ENCODE measurements around the gene TLCD3B. TPM values are rescaled to one million over a fixed set of nuclear protein-coding genes. Genes with fewer than 3 reads are reported as not detected.
A peak's percentile ranks its signal among the peaks of the same experiment; 100 is the strongest.

Gene TLCD3B
- total RNA-seq, 1 donor from 2014 or later, result 1.5 TPM

GRCh38 chr16:29978564-29979270 lies 52.4 kb downstream of the TLCD3B start:
- H3K9me3 Mint-ChIP-seq, result no peaks in the 10 kb centered on the region
- peaks cover 39% of the 10 kb centered on the region for H3K36me3 Mint-ChIP-seq (ENCODE audit: low read depth)
- intact Hi-C loops (cut with micrococcal nuclease), result loop anchor here (10.0 kb wide), 1 partner anchor 114 kb away; the partner anchor contains the start of gene CDIPT
- H3K4me3 Mint-ChIP-seq, result no peak overlapping the region
- peaks cover 25% of the 10 kb centered on the region for H3K4me1 Mint-ChIP-seq
- H3K27me3 Mint-ChIP-seq, result no peaks in the 10 kb centered on the region
- DNase-seq, result no peak
- H3K27ac Mint-ChIP-seq, result peak overlapping the region; percentile 35

- H3K4me1 Mint-ChIP-seq, result peaks cover 30% of the 10 kb centered on the region
- H3K9me3 Mint-ChIP-seq, result no peaks in the 10 kb centered on the region
- intact Hi-C loops (cut with micrococcal nuclease), result loop anchor here (10.0 kb wide), 1 partner anchor 113 kb away; the partner anchor contains the start of gene CDIPT
- H3K36me3 Mint-ChIP-seq (ENCODE audit: low read depth), result peaks cover 37% of the 10 kb centered on the region
- no peak for DNase-seq
- H3K4me3 Mint-ChIP-seq, result no peak overlapping the region
- no peaks in the 10 kb centered on the region for H3K27me3 Mint-ChIP-seq
- H3K27ac Mint-ChIP-seq, result no peak overlapping the region
Measured at GRCh38 chr16:29978081-29978480, 53.0 kb downstream of the TLCD3B start.

DNA sequence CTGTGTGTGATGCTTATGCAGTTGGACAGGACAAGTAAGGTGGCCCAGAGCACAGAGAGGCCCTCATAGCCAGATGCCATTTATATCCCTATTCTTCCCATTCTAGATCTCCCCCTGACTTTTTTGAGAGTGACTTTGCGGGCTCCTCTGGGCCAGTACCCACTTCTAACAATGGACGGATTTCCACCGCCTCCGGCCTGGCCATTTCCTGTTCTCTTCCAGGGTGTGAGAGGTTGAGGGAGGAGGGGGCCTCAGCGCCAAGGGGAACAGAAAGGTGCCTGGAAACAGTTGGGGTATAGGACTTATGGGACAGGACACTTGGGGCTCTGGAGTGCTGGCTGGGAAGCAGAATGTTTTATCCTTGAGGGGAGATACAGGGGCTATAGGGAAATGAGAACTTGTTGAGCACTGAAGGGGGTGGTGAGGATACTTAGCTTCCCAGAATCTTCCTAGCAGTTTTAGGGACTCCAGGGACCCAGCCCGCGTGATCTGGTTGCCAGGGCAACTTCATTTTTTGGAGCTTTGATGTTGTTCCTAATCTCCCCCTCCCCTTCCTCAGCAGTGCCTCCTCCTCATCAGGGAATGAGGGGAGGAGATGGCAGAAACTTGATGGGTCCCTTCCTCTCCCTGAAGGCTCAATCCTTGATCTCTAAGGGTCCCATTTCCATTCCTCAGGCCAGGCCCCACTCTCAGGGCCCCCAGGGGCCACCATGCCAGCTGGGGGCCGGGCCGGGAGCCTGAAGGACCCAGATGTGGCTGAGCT lies 53.8 kb downstream of the TLCD3B start:
- intact Hi-C loops (cut with micrococcal nuclease), result loop anchor here (10.0 kb wide), 1 partner anchor 112 kb away; the partner anchor contains the start of gene CDIPT
- H3K4me1 Mint-ChIP-seq, result peaks cover 30% of the 10 kb centered on the region
- no peaks in the 10 kb centered on the region for H3K27me3 Mint-ChIP-seq
- DNase-seq, result no peak
- H3K9me3 Mint-ChIP-seq, result no peaks in the 10 kb centered on the region
- peak overlapping the region; percentile 17 for H3K27ac Mint-ChIP-seq
- H3K36me3 Mint-ChIP-seq (ENCODE audit: low read depth), result peaks cover 34% of the 10 kb centered on the region
- no peak overlapping the region for H3K4me3 Mint-ChIP-seq

GRCh38 chr16:29975811-29976511 lies 55.1 kb downstream of the TLCD3B start:
- Mint-ChIP-seq H3K4me3 (peak overlapping the region; percentile 91), H3K36me3 (ENCODE audit: low read depth) (peaks cover 32% of the 10 kb centered on the region), H3K4me1 (peaks cover 30% of the 10 kb centered on the region), H3K27ac (peak overlapping the region; percentile 13), H3K9me3 (no peaks in the 10 kb centered on the region), H3K27me3 (no peaks in the 10 kb centered on the region)
- intact Hi-C loops (cut with micrococcal nuclease), result loop anchor here (10.0 kb wide), 1 partner anchor 111 kb away; the partner anchor contains the start of gene CDIPT
- peak; percentile 62 for DNase-seq

DNA sequence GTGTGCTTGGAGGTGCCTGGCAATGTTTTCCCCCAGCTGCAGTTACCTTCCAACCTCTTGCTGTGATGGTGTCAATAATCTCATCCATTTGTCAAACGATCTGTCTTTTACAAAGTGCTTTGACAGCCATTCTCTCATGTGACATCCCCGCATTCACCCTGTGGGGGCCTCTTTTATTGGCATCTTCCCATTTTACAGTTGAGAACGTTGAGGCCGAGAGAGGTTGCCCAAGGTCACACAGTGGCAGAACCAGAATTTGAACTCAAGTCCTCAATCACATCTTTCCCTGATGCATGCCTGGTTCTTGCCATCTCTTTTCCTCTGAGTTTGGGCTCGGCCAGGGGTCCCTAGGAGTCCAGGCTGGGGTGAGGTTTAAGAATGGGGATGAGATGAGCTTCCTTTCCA lies 55.9 kb downstream of the TLCD3B start:
- no peaks in the 10 kb centered on the region for H3K9me3 Mint-ChIP-seq
- peaks cover 30% of the 10 kb centered on the region for H3K4me1 Mint-ChIP-seq
- peak overlapping the region; percentile 91 for H3K4me3 Mint-ChIP-seq
- DNase-seq, result no peak
- H3K27ac Mint-ChIP-seq, result peak overlapping the region; percentile 80
- intact Hi-C loops (cut with micrococcal nuclease), result loop anchor here (10.0 kb wide), 1 partner anchor 110 kb away; the partner anchor contains the start of gene CDIPT
- H3K36me3 Mint-ChIP-seq (ENCODE audit: low read depth), result peaks cover 30% of the 10 kb centered on the region
- H3K27me3 Mint-ChIP-seq, result no peaks in the 10 kb centered on the region

Other genes starting within 250 kb of the TLCD3B start
- gene KIF22, start 240.5 kb downstream of the TLCD3B start, total RNA-seq, result 132 TPM in 2 replicates
- gene MAZ, start 224.7 kb downstream of the TLCD3B start, total RNA-seq, result 378 and 380 TPM in 2 replicates
- 1.6 and 1.7 TPM in 2 replicates for gene PRRT2, start 219.1 kb downstream of the TLCD3B start, total RNA-seq
- 25.8 and 27.0 TPM in 2 replicates for gene PAGR1, start 215.1 kb downstream of the TLCD3B start, total RNA-seq
- gene MVP, start 210.8 kb downstream of the TLCD3B start, total RNA-seq, result 116 and 122 TPM in 2 replicates
- gene CDIPT, start 168.0 kb downstream of the TLCD3B start, total RNA-seq, result 69.2 and 71.2 TPM in 2 replicates
- gene SEZ6L2, start 131.7 kb downstream of the TLCD3B start, total RNA-seq, result 0.26 and 0.61 TPM in 2 replicates
- 4.4 and 4.8 TPM in 2 replicates for gene ASPHD1, start 130.8 kb downstream of the TLCD3B start, total RNA-seq
- 51.4 and 58.8 TPM in 2 replicates for gene KCTD13, start 105.0 kb downstream of the TLCD3B start, total RNA-seq
- 41.7 and 43.8 TPM in 2 replicates for gene TMEM219, start 69.2 kb downstream of the TLCD3B start, total RNA-seq
- gene TAOK2, start 57.4 kb downstream of the TLCD3B start, total RNA-seq, result 35.8 and 38.7 TPM in 2 replicates
- 45.9 and 47.7 TPM in 2 replicates for gene HIRIP3, start 35.7 kb downstream of the TLCD3B start, total RNA-seq
- 129 and 133 TPM in 2 replicates for gene INO80E, start 35.0 kb downstream of the TLCD3B start, total RNA-seq
- 2.7 and 3.2 TPM in 2 replicates for gene DOC2A, start 20.2 kb downstream of the TLCD3B start, total RNA-seq
- not detected in 2 replicates for gene C16orf92, start 8.1 kb downstream of the TLCD3B start, total RNA-seq
- 2,074 and 2,109 TPM in 2 replicates for gene ALDOA, start 34.5 kb upstream of the TLCD3B start, total RNA-seq
- 144 and 145 TPM in 2 replicates for gene PPP4C, start 44.7 kb upstream of the TLCD3B start, total RNA-seq
- gene TBX6, start 60.7 kb upstream of the TLCD3B start, total RNA-seq, result 2.1 TPM in 2 replicates
- 11.8 and 11.9 TPM in 2 replicates for gene YPEL3, start 64.9 kb upstream of the TLCD3B start, total RNA-seq
- 6.0 and 6.6 TPM in 2 replicates for gene GDPD3, start 82.3 kb upstream of the TLCD3B start, total RNA-seq
- 53.9 and 56.4 TPM in 2 replicates for gene MAPK3, start 91.9 kb upstream of the TLCD3B start, total RNA-seq
- gene CORO1A, start 152.3 kb upstream of the TLCD3B start, total RNA-seq, result 748 and 758 TPM in 2 replicates
- gene BOLA2B, start 162.4 kb upstream of the TLCD3B start, total RNA-seq, result 280 and 300 TPM in 2 replicates
- gene SLX1A, start 162.6 kb upstream of the TLCD3B start, total RNA-seq, result 73.0 and 80.7 TPM in 2 replicates
- gene SULT1A3, start 168.0 kb upstream of the TLCD3B start, total RNA-seq, result 15.6 and 24.5 TPM in 2 replicates
- 14.5 and 21.1 TPM in 2 replicates for gene NPIPB13, start 217.2 kb upstream of the TLCD3B start, total RNA-seq

Measured in activated CD4-positive, alpha-beta T cell treated with anti-CD3 and anti-CD28 coated beads, Interleukin-2, amount 10 ng/mL, durations not matched to agents 24 days and 14 days (primary cell).